GM12874 (cell line): ENCODE data around the gene TTC16.

Experiments used
- CTCF ChIP-seq: IDR thresholded peaks from 2 replicates; pipeline ENCODE4 v1.5.1; 2011; ENCODE audit warnings: low read depth, mild to moderate bottlenecking, control low read depth, low read length, moderate library complexity; ENCODE audit not compliant: insufficient read depth

TTC16 gene

GRCh38 chr9:127715470-127716337 is at the start of gene TTC16, which contains the start of gene PTRH1:
Gene TTC16, plus strand, starts transcription at chr9:127716079. Its CDS starts 67 bp downstream, at chr9:127716146.
Gene PTRH1, minus strand, starts transcription at chr9:127715663. Its CDS starts 24 bp downstream, at chr9:127715639.
- TF ChIP-seq CTCF, result no peak

GRCh38 chr9:127667127-127667844 is 48.6 kb upstream of the TTC16 start:
- TF ChIP-seq CTCF, result no peak

- TF ChIP-seq CTCF, result no peak
Measured at GRCh38 chr9:127667906-127668305, 48.0 kb upstream of the TTC16 start.

GRCh38 chr9:127673234-127673633 is 42.6 kb upstream of the TTC16 start:
- TF ChIP-seq CTCF, result no peak

- no peak for TF ChIP-seq CTCF
Measured at GRCh38 chr9:127676638-127677037, 39.2 kb upstream of the TTC16 start.

- no peak for TF ChIP-seq CTCF
Measured at GRCh38 chr9:127679506-127679905, 36.4 kb upstream of the TTC16 start.

GRCh38 chr9:127680226-127680625 is 35.7 kb upstream of the TTC16 start:
- no peak for TF ChIP-seq CTCF
